GM19238 (cell line): Measurements from ENCODE around the gene MRPL57.
A peak's percentile ranks its signal among the peaks of the same experiment; 100 is the strongest.
"Not testable (repeated sequence)": the region's sequence is repeated elsewhere in the genome, so short reads cannot be mapped to it uniquely, and the experiment has no call there.

ENCODE experiments used
- DNase-seq: peaks from one replicate; pipeline ENCODE4 v3.0.0; 2011; ENCODE audit warnings: low spot score; ENCODE audit not compliant: insufficient read length

Gene MRPL57

GRCh38 chr13:21176215-21176981, at the start of gene MRPL57, which contains the start of gene SKA3:
Gene MRPL57, plus strand, starts transcription at chr13:21176658. Its CDS starts 259 bp downstream, at chr13:21176917.
Gene SKA3, minus strand, starts transcription at chr13:21176552. Its CDS starts 75 bp downstream, at chr13:21176477.
- DNase-seq, result peak; percentile 91

- DNase-seq, result no peak
Observed at GRCh38 chr13:21130116-21130515, 46.3 kb upstream of the MRPL57 start.

GRCh38 chr13:21133077-21133476, 43.4 kb upstream of the MRPL57 start:
- DNase-seq, result no peak

- no peak for DNase-seq
Observed at GRCh38 chr13:21134475-21134874, 42.0 kb upstream of the MRPL57 start.

- not testable (repeated sequence) for DNase-seq
Observed at GRCh38 chr13:21135833-21136232, 40.6 kb upstream of the MRPL57 start.

- no peak for DNase-seq
Observed at GRCh38 chr13:21137696-21138095, 38.8 kb upstream of the MRPL57 start.

- no peak for DNase-seq
Observed at GRCh38 chr13:21138561-21138960, 37.9 kb upstream of the MRPL57 start.

GRCh38 chr13:21139374-21139773, 37.1 kb upstream of the MRPL57 start:
- DNase-seq, result no peak

GRCh38 chr13:21142766-21143165, 33.7 kb upstream of the MRPL57 start:
- no peak for DNase-seq

GRCh38 chr13:21147827-21148226, 28.6 kb upstream of the MRPL57 start:
- DNase-seq, result no peak

- DNase-seq, result no peak
Observed at GRCh38 chr13:21148557-21149258, 27.8 kb upstream of the MRPL57 start.

- DNase-seq, result no peak
Observed at GRCh38 chr13:21149568-21149967, 26.9 kb upstream of the MRPL57 start.

GRCh38 chr13:21150013-21150412, 26.4 kb upstream of the MRPL57 start:
- no peak for DNase-seq

- DNase-seq, result no peak
Observed at GRCh38 chr13:21152251-21152899, 24.1 kb upstream of the MRPL57 start.

GRCh38 chr13:21164631-21165030, 11.8 kb upstream of the MRPL57 start:
- DNase-seq, result no peak

- DNase-seq, result not testable (repeated sequence)
Observed at GRCh38 chr13:21165606-21166005, 10.9 kb upstream of the MRPL57 start.

- DNase-seq, result no peak
Observed at GRCh38 chr13:21171420-21171819, 5.0 kb upstream of the MRPL57 start.

GRCh38 chr13:21173767-21174166, 2.7 kb upstream of the MRPL57 start:
- DNase-seq, result not testable (repeated sequence)

GRCh38 chr13:21175656-21176214, 723 bp upstream of the MRPL57 start:
- no peak for DNase-seq

GRCh38 chr13:21176982-21177284, 475 bp downstream of the MRPL57 start:
- DNase-seq, result no peak

GRCh38 chr13:21181671-21182070, 5.2 kb downstream of the MRPL57 start:
- no peak for DNase-seq

GRCh38 chr13:21186410-21186809, 10.0 kb downstream of the MRPL57 start:
- DNase-seq, result not testable (repeated sequence)
